ENCODE results near the gene TMC5.
A peak's percentile ranks its signal among the peaks of the same experiment; 100 is the strongest.

Gene TMC5

DNA sequence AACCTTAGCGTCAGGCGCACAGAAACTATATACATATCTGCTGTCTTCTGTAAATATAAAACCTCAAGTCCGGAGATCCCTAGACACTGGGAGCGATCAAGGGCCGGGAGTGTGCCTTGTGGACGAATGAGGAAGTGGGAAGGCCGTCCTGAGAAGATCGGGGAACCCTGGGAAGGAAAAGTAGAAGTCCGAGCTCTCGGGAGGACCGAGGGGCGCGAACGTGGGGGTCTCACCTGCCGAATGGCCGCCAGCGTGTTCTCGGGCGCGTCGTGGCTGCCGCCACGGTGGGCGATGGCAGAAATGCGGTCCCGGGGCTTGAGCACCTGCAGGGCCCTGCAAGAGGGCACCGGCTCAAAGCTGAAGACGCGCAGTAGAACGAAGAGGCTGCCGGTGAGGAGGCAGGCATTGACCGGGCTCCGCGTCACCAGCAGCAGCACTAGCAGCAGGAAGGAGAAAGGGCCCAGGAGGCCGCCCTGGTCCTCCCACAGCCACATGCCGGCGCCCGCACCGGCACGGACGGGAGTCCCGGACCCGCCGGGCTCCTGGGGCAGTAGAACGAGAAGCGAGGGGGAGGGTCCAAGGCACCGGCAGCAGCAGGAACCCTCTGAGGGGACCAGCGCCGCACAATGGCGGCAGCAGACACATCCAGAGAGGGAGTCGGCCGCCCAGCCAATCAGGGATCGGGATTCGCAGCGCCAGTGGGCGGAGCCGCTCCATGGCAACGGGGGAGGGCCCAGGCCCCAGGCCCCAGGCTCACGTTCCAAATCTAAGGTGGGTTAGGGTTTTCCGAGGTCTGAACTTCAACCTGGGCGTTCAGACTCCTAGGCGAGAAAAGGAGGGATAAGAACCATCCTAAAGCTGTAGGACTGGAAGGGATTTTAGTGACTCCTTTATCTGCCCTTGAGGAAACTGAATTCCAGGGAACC is 104.1 kb downstream of the TMC5 start, which contains the start of gene GDE1:
GDE1 (minus strand) TSS at position 628 of the 926 bp plus-strand sequence; CDS start at position 494, 134 bp downstream.
- no peaks in the 10 kb centered on the region for H3K9me3 ChIP-seq
- H3K27me3 ChIP-seq: no peaks in the 10 kb centered on the region
- TF ChIP-seq, protein P1, sequence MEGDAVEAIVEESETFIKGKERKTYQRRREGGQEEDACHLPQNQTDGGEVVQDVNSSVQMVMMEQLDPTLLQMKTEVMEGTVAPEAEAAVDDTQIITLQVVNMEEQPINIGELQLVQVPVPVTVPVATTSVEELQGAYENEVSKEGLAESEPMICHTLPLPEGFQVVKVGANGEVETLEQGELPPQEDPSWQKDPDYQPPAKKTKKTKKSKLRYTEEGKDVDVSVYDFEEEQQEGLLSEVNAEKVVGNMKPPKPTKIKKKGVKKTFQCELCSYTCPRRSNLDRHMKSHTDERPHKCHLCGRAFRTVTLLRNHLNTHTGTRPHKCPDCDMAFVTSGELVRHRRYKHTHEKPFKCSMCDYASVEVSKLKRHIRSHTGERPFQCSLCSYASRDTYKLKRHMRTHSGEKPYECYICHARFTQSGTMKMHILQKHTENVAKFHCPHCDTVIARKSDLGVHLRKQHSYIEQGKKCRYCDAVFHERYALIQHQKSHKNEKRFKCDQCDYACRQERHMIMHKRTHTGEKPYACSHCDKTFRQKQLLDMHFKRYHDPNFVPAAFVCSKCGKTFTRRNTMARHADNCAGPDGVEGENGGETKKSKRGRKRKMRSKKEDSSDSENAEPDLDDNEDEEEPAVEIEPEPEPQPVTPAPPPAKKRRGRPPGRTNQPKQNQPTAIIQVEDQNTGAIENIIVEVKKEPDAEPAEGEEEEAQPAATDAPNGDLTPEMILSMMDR (IDR thresholded peaks at IDR 0.05): peak; percentile 38
- peaks cover 53 to 59% of the 10 kb centered on the region in 2 experiments for H3K4me1 ChIP-seq (ENCODE audit: control insufficient read depth in 1 of 2, insufficient read depth in 1 of 2, low read depth in 1 of 2, low read length in 1 of 2)
- peak within 1 kb of the TSS; percentile 91 for H3K27ac ChIP-seq
- peak within 1 kb of the TSS; percentile 85 to 98 for H3K4me3 ChIP-seq (ENCODE audit: low read depth in 1 of 2, low read length in 1 of 2)
- H3K36me3 ChIP-seq: peaks cover 9% of the 10 kb centered on the region

GRCh38 chr16:19522397-19522732 is 104.7 kb downstream of the TMC5 start:
- no peaks in the 10 kb centered on the region for H3K9me3 ChIP-seq
- peak overlapping the region; percentile 91 for H3K27ac ChIP-seq
- no peaks in the 10 kb centered on the region for H3K27me3 ChIP-seq
- peak overlapping the region; percentile 85 to 98 for H3K4me3 ChIP-seq (ENCODE audit: low read depth in 1 of 2, low read length in 1 of 2)
- TF ChIP-seq, protein P1 (IDR thresholded peaks at IDR 0.05): no peak
- peaks cover 4% of the 10 kb centered on the region for H3K36me3 ChIP-seq
- peaks cover 53 to 59% of the 10 kb centered on the region in 2 experiments for H3K4me1 ChIP-seq (ENCODE audit: control insufficient read depth in 1 of 2, insufficient read depth in 1 of 2, low read depth in 1 of 2, low read length in 1 of 2)

- H3K27me3 ChIP-seq: no peaks in the 10 kb centered on the region
- H3K9me3 ChIP-seq: no peaks in the 10 kb centered on the region
- H3K4me1 ChIP-seq (ENCODE audit: control insufficient read depth in 1 of 2, insufficient read depth in 1 of 2, low read depth in 1 of 2, low read length in 1 of 2): peaks cover 53 to 59% of the 10 kb centered on the region in 2 experiments
- H3K36me3 ChIP-seq: peaks cover 4% of the 10 kb centered on the region
- TF ChIP-seq, protein P1 (IDR thresholded peaks at IDR 0.05): no peak
- peak overlapping the region; percentile 91 for H3K27ac ChIP-seq
- peak overlapping the region in 1 of 2 experiments; percentile 71 for H3K4me3 ChIP-seq (ENCODE audit: low read depth in 1 of 2, low read length in 1 of 2)
Measured at GRCh38 chr16:19522760-19523159, 105.1 kb downstream of the TMC5 start.

DNA sequence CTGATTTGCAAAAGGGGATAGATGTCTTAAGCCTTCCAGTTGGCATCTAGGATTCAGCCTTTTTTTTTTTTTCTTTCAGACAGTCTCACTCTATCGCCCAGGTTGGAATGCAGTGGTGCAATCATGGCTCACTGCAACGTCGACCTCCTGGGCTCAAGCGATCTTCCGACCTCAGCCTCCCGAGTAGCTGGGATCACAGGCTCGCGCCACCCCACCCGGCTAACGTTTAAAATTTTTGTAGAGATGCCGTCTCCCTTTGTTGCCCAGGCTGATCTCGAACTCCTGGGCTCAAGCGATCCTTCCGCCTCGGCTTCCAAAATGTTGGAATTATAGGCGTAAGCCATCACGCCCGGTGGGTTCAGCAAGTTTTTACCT is 105.5 kb downstream of the TMC5 start:
- peak overlapping the region; percentile 71 to 96 for H3K4me3 ChIP-seq (ENCODE audit: low read depth in 1 of 2, low read length in 1 of 2)
- peaks cover 53 to 59% of the 10 kb centered on the region in 2 experiments for H3K4me1 ChIP-seq (ENCODE audit: control insufficient read depth in 1 of 2, insufficient read depth in 1 of 2, low read depth in 1 of 2, low read length in 1 of 2)
- TF ChIP-seq, protein P1 (IDR thresholded peaks at IDR 0.05): no peak

DNA sequence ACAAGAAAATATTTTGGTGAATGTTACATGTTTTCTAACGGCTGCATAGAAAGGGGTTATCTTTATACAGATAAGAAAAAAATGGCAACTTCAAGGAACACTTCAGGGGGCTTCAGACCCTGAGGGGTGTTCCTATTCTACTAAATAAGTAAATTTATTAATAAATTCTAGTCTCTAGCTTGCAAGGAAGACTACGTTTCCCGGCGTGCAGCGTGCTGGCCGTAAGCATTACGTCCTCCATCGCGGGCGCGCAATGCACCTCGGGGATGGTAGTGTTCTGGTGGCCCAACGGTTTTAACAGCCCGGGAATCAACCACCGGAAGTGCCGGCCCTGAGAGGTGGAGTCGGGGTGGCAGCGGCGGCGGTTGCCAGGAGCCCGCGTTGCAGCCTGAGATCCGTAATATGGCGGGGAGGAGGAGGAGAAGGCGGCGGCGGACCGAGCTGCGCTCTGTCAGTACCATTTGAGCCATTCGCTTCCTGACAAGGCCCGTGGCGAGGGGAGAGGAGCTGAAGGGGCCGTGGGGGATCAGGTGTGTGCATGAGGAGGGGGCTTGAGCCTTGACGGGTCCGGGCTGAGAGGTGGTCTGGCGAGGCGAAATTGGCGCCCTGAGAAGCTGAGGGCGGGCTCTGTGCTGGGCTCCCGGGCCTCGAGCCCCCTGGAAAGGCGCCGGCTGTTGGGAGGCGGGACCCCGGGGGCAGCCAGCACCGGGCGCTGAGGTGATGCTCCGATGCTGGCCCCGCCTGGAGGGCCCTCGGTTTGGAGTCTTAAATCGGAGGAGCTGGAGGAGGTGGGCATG is 106.1 kb downstream of the TMC5 start, which contains the start of gene CCP110:
CCP110 (plus strand) TSS at position 384 of the 797 bp plus-strand sequence. CDS start 3,940 bp downstream, outside the sequence.
- TF ChIP-seq, protein P1 (IDR thresholded peaks at IDR 0.05): peak; percentile 27
- Histone ChIP-seq H3K36me3 (peaks cover 10% of the 10 kb centered on the region), H3K27ac (peak within 1 kb of the TSS; percentile 91), H3K4me3 (ENCODE audit: low read depth in 1 of 2, low read length in 1 of 2) (peak within 1 kb of the TSS; percentile 71 to 96), H3K27me3 (no peaks in the 10 kb centered on the region), H3K4me1 (ENCODE audit: control insufficient read depth in 1 of 2, insufficient read depth in 1 of 2, low read depth in 1 of 2, low read length in 1 of 2) (peaks cover 48 to 59% of the 10 kb centered on the region in 2 experiments), H3K9me3 (no peaks in the 10 kb centered on the region)

More for the DNA sequence above, 105.5 kb downstream of the TMC5 start:
- H3K27ac ChIP-seq: peak overlapping the region; percentile 62
- H3K27me3 ChIP-seq: no peaks in the 10 kb centered on the region
- H3K36me3 ChIP-seq: peaks cover 6% of the 10 kb centered on the region
- no peaks in the 10 kb centered on the region for H3K9me3 ChIP-seq

Data from neutrophil (primary cell).